Peyer's patch (tissue), 4 donors: ENCODE data around the gene ZMYND10. TPM values are rescaled to one million over a fixed set of nuclear protein-coding genes. Genes with fewer than 3 reads are reported as not detected.

Experiments
- DNase-seq, 3 donors: peaks; one replicate each; pipeline ENCODE4 v3.0.0-alpha.2; 2017 to 2019
- H3K27ac ChIP-seq, 4 donors: fragments of 200-600 bp; sonication (generic); one replicate each; pipeline ENCODE4 v1.5.1; 2016 to 2019
- H3K27me3 ChIP-seq, 2 donors: fragments of 200-600 bp; sonication (generic); one replicate each; pipeline ENCODE4 v1.5.1; 2019
- H3K36me3 ChIP-seq, 3 donors: fragments of 200-600 bp; sonication (generic); one replicate each; pipeline ENCODE4 v1.5.1; 2016 to 2019
- H3K4me1 ChIP-seq, 4 donors: fragments of 200-600 bp; sonication (generic); one replicate each; pipeline ENCODE4 v1.5.1; 2016 to 2019
- H3K4me3 ChIP-seq, 4 donors: fragments of 200-600 bp; sonication (generic); 1 replicate in 3 of 4; 2 replicates in 1 of 4; pipeline ENCODE4 v1.5.1; 2016 to 2019; ENCODE audit warnings: mild to moderate bottlenecking in 1 of 4
- H3K9me3 ChIP-seq, 4 donors: fragments of 200-600 bp; sonication (generic); one replicate each; pipeline ENCODE4 v1.5.1; 2016 to 2019; ENCODE audit warnings: mild to moderate bottlenecking in 1 of 4
- POLR2A ChIP-seq, 2 donors: fragments of 450-650 bp; IDR thresholded peaks; one replicate each; pipeline ENCODE4 v1.5.1; 2017; ENCODE audit warnings: antibody characterized with exemption in 2 of 2, mild to moderate bottlenecking in 2 of 2, moderate library complexity in 2 of 2
- total RNA-seq, 4 donors: library from RNA; depleted of rRNA; stranded (reverse); fragments of >200 nt; gene quantifications; one replicate each; pipeline ENCODE4 v1.1.0, GENCODE V29; 2016
- TF ChIP-seq, protein P1 (sequence below), 6 experiments: fragments of 450-650 bp in 4 of 6; fragments of 200-600 bp in 2 of 6; sonication (generic) in 1 of 6; IDR thresholded peaks; one replicate each; pipeline ENCODE4 v1.5.1; 2017 to 2019; ENCODE audit warnings: antibody characterized with exemption in 6 of 6, mild to moderate bottlenecking in 3 of 6, moderate library complexity in 1 of 6

ZMYND10 gene
- total RNA-seq, 4 donors from 2014 or later, result 0.27 to 0.38 TPM; not detected in 2

DNA sequence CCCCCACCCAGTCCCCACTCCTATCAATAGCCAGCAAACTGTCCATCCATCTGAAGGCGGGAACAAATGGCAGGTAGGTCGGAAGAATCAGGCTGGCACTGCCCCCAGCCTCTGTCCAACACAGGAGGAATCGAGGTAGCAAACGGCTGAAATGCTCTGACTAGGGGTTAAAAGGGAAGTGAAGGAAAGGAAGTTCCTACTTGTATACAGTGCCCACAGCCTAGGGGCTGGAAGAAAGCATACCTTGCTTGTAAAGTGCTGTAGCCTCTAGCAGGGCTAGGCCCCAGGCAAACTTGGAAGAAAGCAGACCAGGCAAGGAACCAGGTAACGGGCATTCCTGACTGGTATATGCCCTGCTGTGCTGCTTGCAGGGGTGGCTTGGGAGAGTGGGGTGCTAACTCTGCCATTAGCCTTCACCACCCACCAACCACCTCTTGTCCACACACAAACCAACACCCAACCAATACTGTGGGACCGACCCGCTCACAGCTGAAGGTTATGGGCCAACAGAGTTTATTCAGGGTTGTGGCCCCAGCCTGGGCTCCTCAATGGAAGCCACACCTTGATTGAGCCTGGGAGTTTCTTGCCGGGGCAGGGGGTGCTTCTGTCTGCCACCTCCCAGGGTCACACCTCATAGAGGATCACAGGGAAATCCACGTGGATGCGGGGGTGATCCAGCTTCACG lies 19.9 kb downstream of the ZMYND10 start:
- Histone ChIP-seq H3K27ac (peak overlapping the region in 1 of 4 donors; percentile 91), H3K9me3 (no peaks in the 10 kb centered on the region), H3K27me3 (no peaks in the 10 kb centered on the region), H3K4me1 (peaks cover 4 to 37% (median 18%) of the 10 kb centered on the region in 4 donors), H3K4me3 (no peak overlapping the region), H3K36me3 (peaks cover 0 to 26% (median 0%) of the 10 kb centered on the region in 3 donors)
- TF ChIP-seq, protein P1, sequence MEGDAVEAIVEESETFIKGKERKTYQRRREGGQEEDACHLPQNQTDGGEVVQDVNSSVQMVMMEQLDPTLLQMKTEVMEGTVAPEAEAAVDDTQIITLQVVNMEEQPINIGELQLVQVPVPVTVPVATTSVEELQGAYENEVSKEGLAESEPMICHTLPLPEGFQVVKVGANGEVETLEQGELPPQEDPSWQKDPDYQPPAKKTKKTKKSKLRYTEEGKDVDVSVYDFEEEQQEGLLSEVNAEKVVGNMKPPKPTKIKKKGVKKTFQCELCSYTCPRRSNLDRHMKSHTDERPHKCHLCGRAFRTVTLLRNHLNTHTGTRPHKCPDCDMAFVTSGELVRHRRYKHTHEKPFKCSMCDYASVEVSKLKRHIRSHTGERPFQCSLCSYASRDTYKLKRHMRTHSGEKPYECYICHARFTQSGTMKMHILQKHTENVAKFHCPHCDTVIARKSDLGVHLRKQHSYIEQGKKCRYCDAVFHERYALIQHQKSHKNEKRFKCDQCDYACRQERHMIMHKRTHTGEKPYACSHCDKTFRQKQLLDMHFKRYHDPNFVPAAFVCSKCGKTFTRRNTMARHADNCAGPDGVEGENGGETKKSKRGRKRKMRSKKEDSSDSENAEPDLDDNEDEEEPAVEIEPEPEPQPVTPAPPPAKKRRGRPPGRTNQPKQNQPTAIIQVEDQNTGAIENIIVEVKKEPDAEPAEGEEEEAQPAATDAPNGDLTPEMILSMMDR (IDR thresholded peaks at IDR 0.05), result no peak
- no peak for TF ChIP-seq POLR2A (IDR thresholded peaks at IDR 0.05)
- DNase-seq, result no peak

DNA sequence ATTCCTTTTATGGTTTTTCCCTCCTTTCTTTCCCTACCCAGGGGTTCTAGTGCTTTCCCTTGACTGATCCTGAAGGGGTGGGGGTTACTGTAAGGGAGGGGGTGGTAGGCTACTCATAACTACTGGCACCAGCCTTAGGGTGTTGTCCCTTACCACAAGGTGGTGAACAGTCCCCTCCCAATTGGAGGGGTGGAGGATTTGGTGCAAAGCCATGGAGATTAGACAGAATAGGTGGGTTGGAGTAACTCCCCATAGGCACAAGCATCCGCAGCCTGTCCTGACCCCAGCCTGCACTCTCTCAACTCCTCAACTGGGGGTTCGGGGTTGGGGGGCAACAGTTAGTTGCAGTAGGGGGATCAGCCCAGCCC lies 20.4 kb downstream of the ZMYND10 start:
- peaks cover 0 to 20% (median 0%) of the 10 kb centered on the region in 3 donors for H3K36me3 ChIP-seq
- H3K27ac ChIP-seq, result peak overlapping the region in 1 of 4 donors; percentile 91
- TF ChIP-seq POLR2A (IDR thresholded peaks at IDR 0.05), result no peak
- TF ChIP-seq, protein P1 (IDR thresholded peaks at IDR 0.05), result no peak
- H3K4me3 ChIP-seq, result no peak overlapping the region
- no peak for DNase-seq
- no peaks in the 10 kb centered on the region for H3K27me3 ChIP-seq
- peaks cover 4 to 41% (median 23%) of the 10 kb centered on the region in 4 donors for H3K4me1 ChIP-seq
- no peaks in the 10 kb centered on the region for H3K9me3 ChIP-seq

DNA sequence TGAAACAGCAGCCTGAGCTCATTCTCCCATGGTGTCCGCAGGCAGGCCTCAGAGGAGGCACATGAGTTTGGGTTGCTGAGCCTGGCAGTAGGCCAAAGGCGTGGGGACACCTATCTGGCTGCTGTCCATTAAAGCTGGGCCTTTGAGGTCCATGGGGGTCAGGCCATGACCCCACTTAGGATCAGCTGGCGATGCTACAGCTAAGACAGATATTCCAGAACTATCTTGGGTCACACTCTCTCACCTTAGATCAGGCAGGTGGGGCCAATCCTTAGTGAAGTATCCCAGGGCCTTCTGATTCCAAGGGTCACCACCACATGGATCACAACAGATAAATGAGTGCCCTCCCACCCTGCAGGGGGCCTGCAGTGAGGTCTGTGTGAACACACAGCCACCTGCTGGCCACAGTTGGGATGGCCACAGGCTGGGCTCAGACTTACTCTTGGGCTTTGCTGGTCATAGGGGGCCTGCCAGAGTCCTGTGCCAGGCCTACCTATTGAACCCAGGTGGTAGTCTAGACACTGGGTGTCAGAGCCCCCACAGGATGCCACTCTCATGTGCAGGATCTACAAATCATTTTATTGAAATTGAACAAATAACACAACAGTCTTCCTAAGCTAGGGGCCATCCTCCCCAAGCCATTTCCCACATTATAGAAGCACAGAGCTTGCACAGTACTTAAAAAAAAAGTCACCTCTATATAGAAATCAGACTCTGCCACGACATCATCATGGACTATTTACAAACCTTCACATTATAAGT lies 21.0 kb downstream of the ZMYND10 start:
- Histone ChIP-seq H3K36me3 (peaks cover 0 to 14% (median 0%) of the 10 kb centered on the region in 3 donors), H3K4me1 (peaks cover 4 to 47% (median 24%) of the 10 kb centered on the region in 4 donors), H3K27me3 (no peaks in the 10 kb centered on the region), H3K9me3 (no peaks in the 10 kb centered on the region), H3K4me3 (no peak overlapping the region), H3K27ac (peak overlapping the region; percentile 1 to 91 (median 50))
- peak; percentile 68 to 85 (median 79) for DNase-seq
- no peak for TF ChIP-seq POLR2A (IDR thresholded peaks at IDR 0.05)
- TF ChIP-seq, protein P1 (IDR thresholded peaks at IDR 0.05), result peak; percentile 52 to 89 (median 82)

- no peak for TF ChIP-seq POLR2A (IDR thresholded peaks at IDR 0.05)
- TF ChIP-seq, protein P1 (IDR thresholded peaks at IDR 0.05), result peak in 1 of 6 experiments; percentile 8
- peaks cover 0 to 16% (median 0%) of the 10 kb centered on the region in 3 donors for H3K36me3 ChIP-seq
- peak overlapping the region; percentile 52 to 95 (median 90) for H3K27ac ChIP-seq
- peak in 1 of 3 donors; percentile 51 for DNase-seq
- peaks cover 4 to 50% (median 23%) of the 10 kb centered on the region in 4 donors for H3K4me1 ChIP-seq
- no peaks in the 10 kb centered on the region for H3K27me3 ChIP-seq
- no peaks in the 10 kb centered on the region for H3K9me3 ChIP-seq
- no peak overlapping the region for H3K4me3 ChIP-seq
Observed at GRCh38 chr3:50323614-50324199, 21.8 kb downstream of the ZMYND10 start.

DNA sequence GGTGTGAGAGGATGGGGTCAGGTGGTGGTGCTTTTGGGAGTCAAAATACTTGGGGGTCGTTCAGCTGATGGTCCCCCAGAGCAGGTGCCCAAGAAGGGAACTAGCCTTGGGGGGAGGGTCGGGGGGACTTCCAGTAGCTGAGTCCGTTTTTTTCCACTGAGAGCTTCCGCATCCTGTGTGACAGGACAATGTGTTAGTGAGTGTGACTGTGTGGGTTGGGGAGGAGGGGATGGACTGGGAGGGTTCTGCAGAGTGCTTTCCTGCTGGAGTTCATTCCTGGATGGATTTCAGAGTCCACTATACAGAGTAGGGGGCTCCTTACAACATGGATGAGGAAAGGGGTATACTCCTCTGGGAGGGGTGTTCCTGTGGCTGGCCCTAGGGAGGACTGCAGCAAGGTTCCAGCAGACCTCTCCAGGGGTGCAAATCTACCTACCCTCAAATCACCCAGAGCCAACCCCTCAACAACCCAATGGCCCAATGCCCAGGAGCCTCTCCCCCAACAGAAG lies 22.4 kb downstream of the ZMYND10 start:
- no peaks in the 10 kb centered on the region for H3K27me3 ChIP-seq
- no peak overlapping the region for H3K4me3 ChIP-seq
- peak overlapping the region; percentile 88 to 95 (median 90) for H3K27ac ChIP-seq
- H3K9me3 ChIP-seq, result no peaks in the 10 kb centered on the region
- H3K4me1 ChIP-seq, result peaks cover 4 to 52% (median 18%) of the 10 kb centered on the region in 4 donors
- no peak for TF ChIP-seq POLR2A (IDR thresholded peaks at IDR 0.05)
- TF ChIP-seq, protein P1 (IDR thresholded peaks at IDR 0.05), result no peak
- DNase-seq, result no peak
- H3K36me3 ChIP-seq, result peaks cover 0 to 22% (median 0%) of the 10 kb centered on the region in 3 donors
